Measurements from ENCODE around the gene MPEG1.

- TF ChIP-seq MXI1 (IDR thresholded peaks at IDR 0.05; ENCODE audit: borderline replicate concordance, low read depth, low read length) (no peak), POLR2A (IDR thresholded peaks at IDR 0.05; ENCODE audit: low read depth, low read length) (no peak)
These were observed 36.4 kb downstream of the MPEG1 start for GRCh38 chr11:59176330-59176729.
